Measurements from ENCODE around the gene KRTAP10-3.

KRTAP10-3 gene

DNA sequence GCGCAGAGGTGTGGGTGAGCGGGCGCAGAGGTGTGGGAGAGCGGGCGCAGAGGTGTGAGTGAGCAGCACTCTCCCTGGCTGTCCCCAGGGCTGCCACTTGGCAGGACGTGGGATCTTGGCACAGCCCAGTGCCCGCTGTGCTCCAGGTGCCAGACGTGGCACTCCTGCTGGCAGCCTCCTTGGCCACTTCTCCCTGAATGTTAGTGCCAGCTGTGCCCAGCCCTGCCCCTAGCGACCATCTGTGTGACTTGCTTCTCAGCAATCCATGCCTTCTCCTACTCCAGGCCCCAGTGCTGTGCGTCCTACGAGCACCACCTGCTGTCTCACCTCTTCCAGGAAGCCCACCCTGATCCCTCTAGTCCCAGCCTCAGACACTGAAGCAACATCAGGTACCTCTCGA is 49.1 kb downstream of the KRTAP10-3 start:
- DNase-seq (ENCODE audit: low read depth in 1 of 2, low spot score in 1 of 2) = peak; percentile 92
- in situ Hi-C loops (cut with HindIII; ENCODE audit: low pct_unique_long_range_greater_than_20kb, low sequenced_read_pairs) = no loop called here
- no peak for TF ChIP-seq JUND (IDR thresholded peaks at IDR 0.05; ENCODE audit: low read depth)

DNA sequence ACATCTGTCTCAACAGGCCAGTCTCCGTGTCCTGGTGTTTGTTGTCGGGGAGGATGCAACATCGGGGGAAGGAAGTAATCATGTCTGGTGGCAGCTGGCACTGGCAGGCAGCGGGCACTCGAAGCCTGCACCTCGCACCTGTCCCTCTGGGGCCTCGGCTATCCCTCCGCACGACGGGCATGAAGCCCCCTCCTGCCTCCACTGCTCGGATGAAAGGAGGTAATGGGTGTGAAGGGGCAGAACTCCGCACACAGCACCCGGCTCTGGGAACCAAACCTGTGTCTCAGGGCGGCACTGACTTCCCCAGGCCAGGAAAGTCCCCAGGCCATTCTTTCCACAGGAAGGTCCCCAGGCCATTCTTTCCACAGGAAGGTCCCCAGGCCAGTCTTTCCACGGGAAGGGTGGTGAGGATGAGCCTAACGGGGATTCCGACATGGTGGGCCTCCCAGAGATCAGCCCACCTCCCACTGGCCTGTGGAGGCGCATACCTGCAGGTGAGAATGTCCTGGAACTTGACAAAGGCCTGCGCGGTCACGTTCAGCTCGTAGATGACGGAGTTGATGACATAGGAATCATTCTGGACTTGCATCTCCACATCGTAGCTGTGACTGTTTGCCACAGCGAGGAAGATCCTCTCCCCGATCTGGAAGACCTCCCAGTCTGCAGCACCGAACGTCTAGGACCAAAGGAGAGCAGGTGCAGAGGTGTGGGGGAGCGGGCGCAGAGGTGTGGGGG is 49.7 kb downstream of the KRTAP10-3 start:
- TF ChIP-seq JUND (IDR thresholded peaks at IDR 0.05; ENCODE audit: low read depth) = no peak
- no peak for DNase-seq (ENCODE audit: low read depth in 1 of 2, low spot score in 1 of 2)
- in situ Hi-C loops (cut with HindIII; ENCODE audit: low pct_unique_long_range_greater_than_20kb, low sequenced_read_pairs) = no loop called here

DNA sequence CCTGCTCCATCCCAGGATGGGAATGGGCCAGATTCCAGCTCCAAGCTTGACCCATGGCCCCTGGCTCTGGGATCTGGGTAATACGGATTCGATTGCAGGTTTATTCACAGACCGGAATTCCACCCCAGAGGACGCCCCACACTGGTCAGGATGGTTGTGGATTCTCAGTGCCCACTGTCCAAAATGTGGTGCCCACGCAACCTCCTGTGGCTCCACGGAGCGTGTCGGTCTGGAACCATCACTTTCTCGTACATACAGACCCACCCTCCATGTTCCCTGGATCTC is 50.2 kb downstream of the KRTAP10-3 start:
- no peak for TF ChIP-seq JUND (IDR thresholded peaks at IDR 0.05; ENCODE audit: low read depth)
- in situ Hi-C loops (cut with HindIII; ENCODE audit: low pct_unique_long_range_greater_than_20kb, low sequenced_read_pairs) = no loop called here
- no peak for DNase-seq (ENCODE audit: low read depth in 1 of 2, low spot score in 1 of 2)

Measured in T47D (cell line).